NCI-H1105 (cell line): ENCODE results near the gene MAGOHB.
"Not testable (repeated sequence)": the region's sequence is repeated elsewhere in the genome, so short reads cannot be mapped to it uniquely, and the experiment has no call there.

Source experiments
- DNase-seq: peaks from one replicate; lab custom pipeline; 2025; lab: John Stamatoyannopoulos, UW

The MAGOHB gene

DNA sequence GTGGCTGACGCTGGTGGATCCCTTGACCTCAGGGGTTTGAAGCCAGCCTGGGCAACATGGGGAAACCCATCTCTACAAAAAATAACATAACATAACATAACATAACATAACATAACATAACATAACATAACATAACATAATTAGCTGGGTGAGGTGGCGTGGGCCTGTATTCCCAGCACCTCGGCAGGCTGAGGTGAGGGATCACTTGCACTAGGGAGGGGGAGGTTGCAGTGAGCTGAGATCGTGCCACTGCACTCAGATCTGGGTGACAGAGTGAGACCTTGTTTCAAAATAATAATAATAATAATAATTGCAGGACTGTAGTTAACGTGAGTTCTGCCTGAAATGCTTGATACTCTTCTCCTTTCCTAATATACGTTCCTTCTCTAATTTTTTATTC, 1.3 kb downstream of the MAGOHB start:
- no peak for DNase-seq

GRCh38 chr12:10611258-10611657, 2.2 kb downstream of the MAGOHB start:
- DNase-seq: not testable (repeated sequence)

GRCh38 chr12:10610188-10610587, 3.2 kb downstream of the MAGOHB start:
- no peak for DNase-seq

- DNase-seq: no peak
Observed at GRCh38 chr12:10607885-10608458, 5.4 kb downstream of the MAGOHB start.

GRCh38 chr12:10601860-10602259, 11.5 kb downstream of the MAGOHB start:
- DNase-seq: no peak

DNA sequence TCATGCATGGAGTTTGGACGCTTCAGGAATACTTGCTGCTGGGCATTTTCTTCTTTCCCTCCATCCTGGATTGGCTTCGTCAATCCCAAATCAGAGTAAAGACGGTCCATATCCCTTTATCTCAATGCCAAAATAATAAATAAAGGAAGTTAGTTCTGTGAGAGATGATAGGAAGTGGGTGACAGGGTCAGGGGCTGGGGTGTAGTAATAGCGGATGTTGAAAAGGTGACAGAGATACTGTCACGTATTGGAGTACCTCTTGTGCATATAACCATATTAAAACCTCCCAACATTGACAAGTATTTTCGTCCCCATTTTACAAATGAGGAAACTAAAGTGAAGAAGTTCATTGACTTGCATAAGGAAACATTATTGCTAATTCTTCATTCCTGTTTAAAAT, 12.4 kb downstream of the MAGOHB start:
- no peak for DNase-seq

GRCh38 chr12:10595881-10596280, 17.5 kb downstream of the MAGOHB start:
- DNase-seq: no peak

DNA sequence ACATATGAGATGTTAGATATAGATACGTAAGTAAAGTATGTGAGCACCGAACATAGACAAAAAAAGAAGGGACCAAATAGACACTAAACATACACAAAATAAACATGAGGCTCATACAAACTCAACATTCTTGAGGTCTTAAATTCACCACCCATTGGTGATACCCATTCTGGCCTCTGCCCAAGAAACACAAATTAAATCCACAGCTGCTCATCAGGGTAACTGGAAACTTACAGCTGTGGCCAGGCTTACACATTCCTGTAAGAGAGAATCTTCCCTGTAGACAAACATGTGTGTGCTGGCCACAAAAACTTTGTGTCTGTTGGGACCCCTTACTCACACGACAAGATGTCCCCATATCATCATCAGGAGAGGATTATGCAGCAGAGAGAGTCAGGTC, 22.4 kb downstream of the MAGOHB start:
- no peak for DNase-seq

DNA sequence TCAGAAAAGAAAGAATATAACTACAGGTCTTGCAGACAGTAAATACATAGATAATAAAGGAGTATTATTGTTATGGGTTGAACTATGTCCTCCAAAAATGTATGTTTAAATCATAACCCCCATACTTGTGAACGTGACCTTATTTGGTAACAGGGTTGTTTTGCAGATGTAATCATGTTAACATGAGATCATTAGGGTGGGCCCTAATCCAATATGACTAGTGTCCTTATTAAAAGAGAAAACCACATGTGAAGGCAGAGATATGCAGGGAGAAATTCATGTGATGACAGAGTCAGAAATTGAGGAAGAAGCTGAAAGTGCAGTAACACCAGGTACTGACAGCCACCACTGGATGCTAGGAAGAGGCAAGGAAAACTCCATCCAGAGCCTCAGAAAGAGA, 29.0 kb downstream of the MAGOHB start:
- DNase-seq: no peak

- DNase-seq: no peak
Observed at GRCh38 chr12:10582704-10583103, 30.7 kb downstream of the MAGOHB start.

GRCh38 chr12:10582133-10582532, 31.3 kb downstream of the MAGOHB start:
- not testable (repeated sequence) for DNase-seq

- DNase-seq: no peak
Observed at GRCh38 chr12:10574307-10574706, 39.1 kb downstream of the MAGOHB start.

GRCh38 chr12:10572021-10572490, 41.4 kb downstream of the MAGOHB start:
- not testable (repeated sequence) for DNase-seq

- no peak for DNase-seq
Observed at GRCh38 chr12:10571141-10571540, 42.3 kb downstream of the MAGOHB start.

DNA sequence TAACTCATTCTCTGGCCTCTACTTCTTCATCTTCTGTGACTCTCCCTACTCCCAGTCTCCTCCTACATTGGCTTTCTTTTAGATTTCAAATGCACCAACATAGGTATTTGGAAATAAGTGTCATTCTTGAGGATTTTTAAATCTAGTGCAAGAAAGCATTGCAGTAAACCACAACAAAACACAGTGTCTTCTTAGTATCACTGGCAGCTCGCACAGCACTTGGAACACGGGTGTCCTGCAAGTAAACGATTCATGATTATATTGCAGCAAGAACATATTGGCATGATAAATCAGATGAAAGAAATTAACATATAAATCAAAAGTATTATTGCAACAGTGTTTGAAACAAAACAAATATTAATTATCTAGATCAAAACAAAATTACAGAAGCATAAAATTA, 45.6 kb downstream of the MAGOHB start:
- DNase-seq: no peak

DNA sequence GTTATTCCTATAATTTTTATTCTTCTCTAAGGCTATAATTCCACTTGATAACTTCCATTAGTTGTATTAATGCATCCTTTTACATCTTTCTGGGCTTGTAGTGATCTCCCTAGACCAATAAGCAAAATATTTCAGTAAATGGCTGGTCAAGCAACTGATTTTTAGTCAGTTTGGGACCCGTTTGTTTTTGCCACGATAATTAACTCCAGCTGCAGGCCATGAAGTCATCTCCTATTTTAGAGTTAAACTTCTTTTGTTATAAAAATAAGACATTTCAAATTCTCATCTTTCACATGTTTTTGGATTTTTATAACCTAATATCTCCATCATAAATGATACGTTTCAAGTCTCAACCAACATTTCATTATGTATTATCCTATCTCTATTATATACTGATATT, 49.4 kb downstream of the MAGOHB start:
- no peak for DNase-seq

DNA sequence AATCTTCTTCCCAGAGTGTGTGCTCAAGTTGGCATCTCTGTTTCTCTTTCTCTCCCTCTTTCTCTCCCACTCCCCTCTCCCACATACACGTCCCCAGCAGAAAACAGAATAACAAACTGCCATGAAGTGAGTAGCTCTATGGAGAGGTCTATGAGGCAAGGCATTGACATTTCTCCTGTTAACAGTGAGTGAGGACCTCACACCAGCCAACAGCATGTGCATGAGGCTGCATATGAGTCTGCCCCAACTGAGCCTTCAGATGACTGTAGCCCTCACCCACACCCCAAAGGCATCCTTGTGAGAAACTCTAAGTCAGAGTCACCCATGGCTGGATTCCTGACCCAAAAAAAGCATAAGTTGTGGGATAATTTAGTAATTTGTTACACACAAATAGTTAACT, 50.4 kb downstream of the MAGOHB start:
- no peak for DNase-seq

DNA sequence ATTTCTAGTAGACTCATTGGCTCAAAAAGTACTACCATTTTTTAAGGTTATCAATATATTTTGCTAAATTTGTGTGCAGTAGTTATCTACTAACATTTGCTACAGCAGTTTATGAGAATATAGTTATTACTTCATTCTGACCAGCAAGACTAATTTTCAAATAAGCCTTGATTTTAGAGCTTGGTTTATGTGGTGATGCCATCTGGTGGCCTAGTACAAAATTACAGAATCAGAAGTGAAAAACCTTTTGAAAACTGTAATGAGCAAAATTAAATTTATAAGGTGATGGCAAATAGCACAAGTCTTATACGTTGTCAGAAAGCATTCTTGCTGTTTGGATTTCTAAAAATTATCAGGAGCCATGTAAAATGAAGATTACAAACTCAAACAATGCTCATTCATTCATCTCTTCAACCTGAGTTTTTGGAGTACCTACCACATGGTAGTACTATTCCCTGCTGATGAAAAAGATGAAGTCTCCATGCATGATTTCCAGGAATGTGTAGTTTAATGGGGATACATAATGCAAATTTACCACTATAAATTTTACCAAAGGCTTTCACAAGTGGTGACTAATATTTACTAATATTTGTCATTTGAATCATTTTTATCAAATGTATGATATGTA, 51.0 kb downstream of the MAGOHB start:
- DNase-seq: peak; percentile 31

DNA sequence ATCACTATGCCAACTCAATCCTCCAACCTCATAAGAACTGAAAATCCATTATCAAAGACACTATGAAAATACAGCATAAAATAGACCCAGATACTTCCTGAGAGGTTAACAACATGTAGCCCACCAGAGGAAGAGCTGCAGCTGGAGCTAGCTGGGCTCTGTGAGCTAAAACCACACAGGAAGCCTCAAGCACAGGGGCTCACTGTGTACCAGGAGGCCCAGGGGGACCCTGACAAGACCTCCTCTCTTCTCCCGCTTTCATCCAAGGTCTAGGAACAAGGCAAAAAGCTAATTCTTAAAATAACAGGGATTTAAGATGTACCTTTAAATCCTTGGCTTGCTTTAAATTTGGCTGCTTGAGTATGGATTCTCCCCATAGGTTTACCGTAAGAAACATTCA, 54.2 kb downstream of the MAGOHB start:
- no peak for DNase-seq

DNA sequence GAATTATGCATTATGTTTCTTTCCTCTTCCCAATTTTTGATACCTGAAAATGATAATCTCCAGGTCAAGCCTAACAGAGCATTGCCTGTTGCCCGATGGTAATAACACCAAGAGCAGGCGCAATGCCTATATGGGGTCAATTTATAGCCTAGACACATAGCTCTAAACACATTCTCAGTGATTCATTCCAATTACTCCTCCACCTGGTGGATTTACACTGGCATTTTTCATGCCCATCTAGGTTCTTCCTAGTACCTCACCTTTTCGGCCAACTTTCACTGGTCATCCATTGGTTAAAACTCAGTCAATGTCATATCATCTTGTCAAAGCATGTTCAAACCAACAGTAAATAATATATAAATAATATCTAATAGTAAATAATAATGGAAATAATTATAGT, 54.6 kb downstream of the MAGOHB start:
- no peak for DNase-seq

- DNase-seq: no peak
Observed at GRCh38 chr12:10558301-10558700, 55.1 kb downstream of the MAGOHB start.

DNA sequence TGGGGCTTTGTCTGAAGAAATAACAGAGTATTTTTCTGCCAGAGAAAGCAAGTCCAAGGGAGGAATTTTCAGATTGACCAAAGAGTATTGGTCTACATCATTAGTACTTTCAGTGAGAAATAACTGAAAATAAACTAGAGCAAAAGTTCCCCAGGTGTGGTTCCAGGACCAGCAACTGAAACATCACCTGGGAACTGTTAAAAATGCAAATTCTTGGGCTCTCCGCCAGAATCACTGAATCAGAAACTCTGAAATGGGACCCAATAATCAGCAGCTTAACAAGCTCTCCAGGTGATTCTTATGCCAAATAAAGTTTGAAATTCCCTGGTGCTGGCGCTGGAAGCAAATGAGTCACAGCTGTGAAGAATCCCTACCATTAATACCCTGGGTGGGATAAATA, 55.6 kb downstream of the MAGOHB start:
- DNase-seq: peak; percentile 26

- DNase-seq: no peak
Observed at GRCh38 chr12:10557329-10557728, 56.1 kb downstream of the MAGOHB start.
